Lung (tissue), 12 donors: ENCODE results near the gene TCHP. TPM values are rescaled to one million over a fixed set of nuclear protein-coding genes. Genes with fewer than 3 reads are reported as not detected.

Experiments used
- ATAC-seq: fragments of 200-7000 bp; cut with Tn5 transposase; one replicate; pipeline ENCODE4 v1.9.1; 2020; ENCODE audit warnings: moderate number of reproducible peaks; ENCODE audit not compliant: insufficient read depth, low FRiP score
- DNase-seq, 3 donors: peaks; one replicate each; pipeline ENCODE4 v3.0.0-alpha.2; 2013 to 2017
- H3K27ac ChIP-seq, 2 donors: one replicate each; pipeline ENCODE4 v1.5.1; 2013; ENCODE audit warnings: mild to moderate bottlenecking in 2 of 2, moderate library complexity in 2 of 2, control low read depth in 1 of 2, inconsistent platforms in 1 of 2, low read depth in 1 of 2, low read length in 1 of 2
- H3K27me3 ChIP-seq, 3 donors: one replicate each; pipeline ENCODE4 v1.5.1; 2013; ENCODE audit warnings: low read length in 2 of 3; ENCODE audit not compliant: control insufficient read depth in 3 of 3, insufficient read depth in 3 of 3
- H3K36me3 ChIP-seq, 4 donors: one replicate each; pipeline ENCODE4 v1.5.1; 2013; ENCODE audit warnings: low read length in 4 of 4, mild to moderate bottlenecking in 1 of 4, moderate library complexity in 1 of 4; ENCODE audit not compliant: control insufficient read depth in 4 of 4, insufficient read depth in 4 of 4
- H3K4me1 ChIP-seq, 5 donors: one replicate each; pipeline ENCODE4 v1.5.1; 2013; ENCODE audit warnings: low read length in 5 of 5, mild to moderate bottlenecking in 2 of 5, moderate library complexity in 1 of 5; ENCODE audit not compliant: control insufficient read depth in 5 of 5, insufficient read depth in 5 of 5
- H3K4me3 ChIP-seq: one replicate; pipeline ENCODE4 v1.5.1; 2013; ENCODE audit warnings: mild to moderate bottlenecking, control low read depth, moderate library complexity
- H3K9ac ChIP-seq, 2 donors: one replicate each; pipeline ENCODE4 v1.5.1; 2013; ENCODE audit warnings: low read length in 2 of 2, control low read depth in 1 of 2; ENCODE audit not compliant: insufficient read depth in 1 of 2
- H3K9me3 ChIP-seq, 4 donors: one replicate each; pipeline ENCODE4 v1.5.1; 2013; ENCODE audit warnings: low read length in 3 of 4, mild to moderate bottlenecking in 1 of 4, moderate library complexity in 1 of 4; ENCODE audit not compliant: control insufficient read depth in 4 of 4, insufficient read depth in 3 of 4
- CTCF ChIP-seq: IDR thresholded peaks from 2 replicates; pipeline ENCODE4 v1.5.1; 2012; ENCODE audit warnings: mild to moderate bottlenecking; ENCODE audit errors: control extremely low read depth, extremely low read depth
- WGBS, 2 donors: extraction: QIAGEN DNeasy Blood & Tissue Kit; methylation state at CpG; one replicate each; pipeline ENCODE4 v1.1.7; 2013; 5-methylcytosine and 5-hydroxymethylcytosine counted together
- polyA plus RNA-seq, 2 donors: library from polyadenylated mRNA; stranded (reverse); fragments of 200-250 nt; gene quantifications; one replicate each; pipeline ENCODE4 v1.2.1, GENCODE V29; 2013
- total RNA-seq, 2 donors: library from RNA; depleted of rRNA in 1 of 2; stranded (reverse); fragments of >200 nt in 1 of 2; gene quantifications; one replicate each; pipeline ENCODE4 v1.2.1, GENCODE V29; 2014 to 2021
- donor health status: control.
- donor health status: control.
- donor health status: Bipolar disorder and iron deficiency.
- donor health status: healthy.
- donor health status: DM: yes; HTN: yes; CAD: no.

TCHP gene
- total and polyA plus RNA-seq, 4 donors = 10.4 to 17.5 (median 12.0) TPM

- Histone ChIP-seq H3K9ac (no peak overlapping the region), H3K4me1 (peaks cover 0 to 10% (median 0%) of the 10 kb centered on the region in 5 donors), H3K9me3 (no peaks in the 10 kb centered on the region), H3K27me3 (no peaks in the 10 kb centered on the region), H3K27ac (no peak overlapping the region), H3K36me3 (peaks cover 0 to 6% (median 3%) of the 10 kb centered on the region in 4 donors), H3K4me3 (no peak overlapping the region)
- DNase-seq (no peak), ATAC-seq (no peak)
- WGBS, 2 donors = 58 to 73% methylated on average over 2 of the region's 2 CpGs
- TF ChIP-seq CTCF = no peak
These were observed 29.4 kb upstream of the TCHP start for GRCh38 chr12:109870648-109871047.

- Histone ChIP-seq H3K9me3 (no peaks in the 10 kb centered on the region), H3K4me1 (peaks cover 0 to 13% (median 0%) of the 10 kb centered on the region in 5 donors), H3K27ac (peak overlapping the region in 1 of 2 donors; percentile 33), H3K27me3 (no peaks in the 10 kb centered on the region), H3K9ac (no peak overlapping the region), H3K36me3 (peaks cover 0 to 6% (median 3%) of the 10 kb centered on the region in 4 donors), H3K4me3 (no peak overlapping the region)
- 77 to 83% methylated on average over 7 of the region's 7 CpGs for WGBS, 2 donors
- TF ChIP-seq CTCF = no peak
- DNase-seq (no peak), ATAC-seq (no peak)
These were observed 28.3 kb upstream of the TCHP start for GRCh38 chr12:109871668-109872314.

- H3K9me3 ChIP-seq = no peaks in the 10 kb centered on the region
- DNase-seq (no peak), ATAC-seq (no peak)
- H3K36me3 ChIP-seq = peaks cover 0 to 6% (median 3%) of the 10 kb centered on the region in 4 donors
- peaks cover 0 to 15% (median 4%) of the 10 kb centered on the region in 5 donors for H3K4me1 ChIP-seq
- H3K4me3 ChIP-seq = no peak overlapping the region
- no peak for TF ChIP-seq CTCF
- no peak overlapping the region for H3K27ac ChIP-seq
- 74 to 76% methylated on average over 6 of the region's 6 CpGs for WGBS, 2 donors
- no peak overlapping the region for H3K9ac ChIP-seq
- H3K27me3 ChIP-seq = no peaks in the 10 kb centered on the region
These were observed 26.4 kb upstream of the TCHP start for GRCh38 chr12:109873653-109874052.
